HG02763 (cell line): Measurements from ENCODE around the gene TMEM117.

Experiments used
- ATAC-seq: cut with Tn5 transposase; IDR thresholded peaks from one replicate; pipeline ENCODE4 v1.9.1; 2021; ENCODE audit warnings: mild to moderate bottlenecking, moderate library complexity; ENCODE audit not compliant: unreplicated experiment

The TMEM117 gene

GRCh38 chr12:43883748-43884147, 47.9 kb downstream of the TMEM117 start:
- no peak for ATAC-seq

- no peak for ATAC-seq
Observed at GRCh38 chr12:43884683-43885410, 49.0 kb downstream of the TMEM117 start.

DNA sequence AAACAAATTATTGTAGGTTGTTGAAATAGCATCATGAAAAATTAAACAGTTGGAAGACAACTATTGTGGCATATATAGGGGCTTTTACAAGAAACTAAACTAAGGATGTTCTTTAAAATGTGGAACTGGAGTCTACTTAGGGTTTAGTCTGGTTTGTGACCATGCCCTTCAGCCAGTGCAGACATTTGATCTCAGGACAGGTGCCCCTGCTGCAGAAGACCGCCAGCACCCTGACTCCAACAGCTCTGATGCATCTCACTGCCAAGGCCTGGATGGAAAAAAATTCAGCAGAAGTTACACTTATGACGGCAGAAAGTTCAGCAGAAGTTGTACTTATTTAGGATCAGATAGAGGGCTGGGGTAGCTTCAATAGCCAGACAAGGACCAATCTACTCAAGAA, 51.5 kb downstream of the TMEM117 start:
- ATAC-seq = no peak

- no peak for ATAC-seq
Observed at GRCh38 chr12:43891856-43892574, 56.1 kb downstream of the TMEM117 start.

DNA sequence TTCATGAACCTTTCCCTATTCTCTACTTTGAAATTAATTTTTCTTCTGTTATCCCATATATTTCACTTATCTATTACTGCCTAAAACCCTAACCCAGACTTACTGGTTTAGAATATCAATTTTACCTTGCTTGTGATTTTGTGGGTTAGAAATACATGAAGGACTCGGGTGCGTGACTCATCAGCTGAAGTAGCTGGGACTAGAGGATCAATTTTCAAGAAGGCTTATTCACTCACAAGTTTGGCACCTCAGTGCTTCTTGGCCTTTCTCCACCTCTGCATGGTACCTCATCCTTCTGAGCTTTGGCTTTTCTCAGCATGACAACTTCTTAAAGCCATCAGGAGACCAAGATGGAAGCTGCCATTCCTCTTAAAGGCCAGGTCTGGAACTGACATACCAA, 57.8 kb downstream of the TMEM117 start:
- no peak for ATAC-seq

- ATAC-seq = no peak
Observed at GRCh38 chr12:43895580-43896206, 59.8 kb downstream of the TMEM117 start.

DNA sequence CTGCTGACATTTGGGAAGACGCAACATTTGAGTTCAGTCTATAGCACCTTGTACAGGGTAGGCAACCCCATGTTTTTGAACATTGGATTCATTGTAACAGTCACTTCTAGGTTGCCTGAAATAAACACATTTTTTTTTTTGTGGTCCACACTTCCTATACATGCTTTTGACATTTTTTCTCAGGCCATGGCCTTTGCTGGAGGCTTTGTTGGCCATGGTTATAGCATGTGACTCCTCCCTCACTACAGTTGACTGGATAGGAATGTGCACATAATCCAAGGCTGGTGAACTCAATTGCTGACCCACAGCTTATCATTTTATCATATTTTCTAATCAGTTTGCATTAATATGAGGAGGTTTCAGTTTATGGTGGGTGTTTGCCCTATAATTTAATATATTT, 60.6 kb downstream of the TMEM117 start:
- ATAC-seq = no peak

DNA sequence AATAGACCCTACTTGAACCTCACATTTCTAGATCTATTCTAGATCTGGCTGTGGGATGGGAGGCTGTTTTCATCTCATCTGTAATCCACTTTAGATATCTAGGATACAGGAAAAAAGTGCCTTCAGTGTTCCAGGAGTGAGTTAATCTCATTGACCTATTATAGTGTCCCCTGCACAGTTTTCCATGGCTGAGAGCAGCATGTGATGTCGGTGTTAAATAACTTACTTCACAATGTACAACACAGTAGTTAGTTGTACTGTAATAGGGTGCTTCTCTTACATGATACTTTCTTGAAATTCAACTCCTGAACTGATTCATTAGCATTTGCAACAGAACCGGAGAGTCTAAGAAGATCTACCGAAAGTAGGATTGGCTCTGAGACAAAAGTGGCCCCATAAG, 62.6 kb downstream of the TMEM117 start:
- no peak for ATAC-seq

- ATAC-seq = no peak
Observed at GRCh38 chr12:43899574-43899973, 63.7 kb downstream of the TMEM117 start.

DNA sequence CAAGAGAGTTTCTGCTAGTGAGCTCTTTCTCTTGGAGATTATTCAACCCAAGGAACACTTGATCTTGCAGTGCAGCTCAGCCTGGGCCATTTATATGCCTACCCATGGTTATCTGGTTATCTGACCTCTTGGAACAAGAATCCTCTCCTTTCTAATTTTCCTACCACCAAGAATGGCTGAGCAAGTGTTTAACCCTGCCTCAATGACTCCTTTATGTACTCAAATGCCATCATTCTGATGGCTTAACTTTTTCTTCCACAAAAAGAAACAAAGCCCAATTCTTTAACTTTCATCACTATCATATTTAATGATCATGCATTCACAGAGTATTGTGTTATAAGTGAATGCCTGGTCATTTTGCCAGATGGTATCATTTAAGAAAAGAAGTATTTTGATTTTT, 67.8 kb downstream of the TMEM117 start:
- ATAC-seq = no peak

DNA sequence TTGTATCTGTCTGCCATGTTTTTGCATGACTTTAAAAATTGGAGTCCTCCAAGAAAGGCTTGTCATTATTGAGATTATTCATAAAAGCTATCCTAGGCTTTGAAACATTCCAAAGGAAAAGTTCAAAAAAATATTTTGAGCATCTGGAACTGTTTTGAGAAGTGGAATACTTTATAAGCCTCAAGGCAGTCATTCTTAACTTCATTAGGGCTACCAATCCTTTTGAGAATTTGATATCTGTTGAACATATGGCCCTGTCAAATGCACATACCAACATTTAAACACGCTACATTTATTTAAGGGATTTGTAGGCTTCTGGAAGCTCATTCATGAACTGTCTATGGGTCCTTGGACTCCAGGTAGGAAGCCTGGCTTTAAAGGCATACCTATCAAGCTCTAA, 77.0 kb downstream of the TMEM117 start:
- ATAC-seq = no peak

DNA sequence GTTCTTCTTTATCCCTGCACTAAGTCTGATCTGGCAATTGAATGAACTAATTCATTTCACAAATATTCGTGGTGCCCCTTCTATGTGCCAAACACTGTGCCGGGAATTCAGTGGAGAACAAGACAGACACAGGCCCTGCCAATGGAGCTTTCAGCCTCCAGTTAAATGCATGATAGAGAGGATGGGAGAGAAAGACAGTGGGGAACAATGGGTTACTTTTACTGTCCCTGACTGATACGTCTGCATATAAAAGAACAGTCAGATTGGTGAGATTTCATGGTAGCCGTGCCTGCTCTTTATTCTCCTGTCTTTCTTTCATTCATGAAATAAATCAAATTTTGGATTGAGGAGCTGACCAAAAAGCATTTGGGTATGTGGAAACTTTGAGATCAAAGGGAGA, 78.5 kb downstream of the TMEM117 start:
- ATAC-seq = no peak

GRCh38 chr12:43914923-43915468, 79.1 kb downstream of the TMEM117 start:
- ATAC-seq = no peak

- ATAC-seq = no peak
Observed at GRCh38 chr12:43917896-43918295, 82.0 kb downstream of the TMEM117 start.

- no peak for ATAC-seq
Observed at GRCh38 chr12:43921666-43922337, 85.9 kb downstream of the TMEM117 start.

GRCh38 chr12:43930032-43930431, 94.2 kb downstream of the TMEM117 start:
- no peak for ATAC-seq

GRCh38 chr12:43931187-43931586, 95.3 kb downstream of the TMEM117 start:
- no peak for ATAC-seq

DNA sequence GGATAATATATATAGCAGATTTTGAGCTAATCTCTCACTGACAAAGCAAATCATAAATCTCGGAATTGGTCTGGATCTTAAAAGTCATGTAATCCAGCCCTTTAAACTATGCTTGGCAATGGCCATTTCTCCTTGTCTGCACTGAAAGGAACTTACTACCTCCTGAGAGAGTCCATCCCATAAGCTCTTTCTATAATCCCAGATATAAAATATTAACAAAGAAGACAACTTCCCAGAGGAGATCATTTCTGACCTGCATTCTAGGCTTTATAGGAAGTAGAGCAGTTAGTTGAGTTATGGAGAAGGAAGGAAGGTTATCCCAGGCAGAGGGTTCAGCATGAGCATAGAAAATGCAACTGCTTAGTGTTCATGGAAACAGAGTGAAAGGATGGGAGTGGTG, 99.7 kb downstream of the TMEM117 start:
- no peak for ATAC-seq

DNA sequence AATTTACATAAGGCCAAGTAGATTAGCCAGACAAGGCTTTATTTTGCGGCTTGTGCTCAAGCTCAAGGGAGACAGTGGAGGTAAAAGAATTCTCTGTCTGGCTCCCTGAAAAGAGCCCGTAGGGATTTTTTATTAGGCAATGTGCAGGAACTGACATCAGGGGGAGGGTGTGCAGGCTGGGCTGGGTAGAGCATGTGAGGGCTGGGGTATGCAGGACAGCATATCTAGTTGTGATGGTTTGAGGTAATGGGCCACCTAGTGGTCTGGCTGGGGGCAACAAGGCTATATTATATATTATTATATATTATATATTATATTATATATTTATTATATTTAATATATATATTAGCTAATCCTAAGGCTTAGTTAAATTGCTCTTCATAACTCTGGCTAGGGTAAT, 102.1 kb downstream of the TMEM117 start:
- ATAC-seq = no peak

GRCh38 chr12:43942379-43942778, 106.5 kb downstream of the TMEM117 start:
- no peak for ATAC-seq

- no peak for ATAC-seq
Observed at GRCh38 chr12:43945983-43946382, 110.1 kb downstream of the TMEM117 start.
